ENCODE results near the gene SKP1. TPM values are rescaled to one million over a fixed set of nuclear protein-coding genes. Genes with fewer than 3 reads are reported as not detected.
A peak's percentile ranks its signal among the peaks of the same experiment; 100 is the strongest.
"Not testable (repeated sequence)": the region's sequence is repeated elsewhere in the genome, so short reads cannot be mapped to it uniquely, and the experiment has no call there.

SKP1 gene
- 100 to 1,000 TPM; 203 to 206 TPM for total RNA-seq

DNA sequence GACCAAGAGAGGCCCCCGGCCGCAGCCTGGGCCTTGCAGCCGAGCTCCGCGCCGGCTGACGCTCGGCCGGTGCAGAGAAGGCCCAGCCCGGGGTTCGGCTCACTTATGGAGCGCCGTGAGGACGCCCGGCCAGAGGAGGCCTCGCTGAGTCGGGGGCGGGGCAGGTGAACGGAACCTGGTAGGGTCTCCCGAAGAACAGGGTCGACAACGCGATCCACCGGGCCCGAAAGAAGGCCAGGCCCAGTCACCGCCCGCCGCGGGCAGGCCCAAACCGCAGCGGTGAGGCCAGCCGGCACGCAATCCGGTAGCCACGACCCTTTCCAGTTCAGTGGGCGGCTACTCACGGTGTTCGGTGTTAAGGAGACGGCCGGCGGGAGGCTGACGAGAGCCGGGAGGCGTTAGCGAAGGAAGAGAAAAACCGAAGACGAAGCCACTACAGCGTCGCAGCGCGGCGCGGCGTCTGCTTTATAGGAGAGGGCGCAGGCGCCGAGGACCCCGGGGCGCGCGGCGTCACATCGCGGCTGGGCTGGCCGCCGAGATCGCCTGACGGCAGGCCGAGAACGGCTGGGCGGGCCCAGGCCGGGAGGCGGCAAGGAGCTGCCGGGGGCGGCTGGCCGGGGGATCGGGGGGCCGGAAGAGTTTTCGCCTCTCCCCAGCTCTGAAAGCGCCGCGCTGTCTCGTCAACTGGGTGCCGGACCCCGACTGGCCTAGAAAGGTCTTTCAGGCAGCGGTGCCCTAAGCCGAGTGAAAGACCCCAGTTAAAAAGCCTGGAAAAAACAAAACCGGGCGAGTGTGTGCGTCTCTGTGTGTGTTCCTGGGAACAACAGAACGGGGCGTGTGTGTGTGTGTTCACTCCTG, at the start of gene SKP1:
Gene SKP1, minus strand, starts transcription at position 440 of the 858 bp plus-strand sequence. CDS start 2,928 bp downstream, outside the sequence.
- POLR2A ChIA-PET, result interaction anchor here (0.5 to 5.0 kb wide), 69 partner anchors 10 to 1312 kb away, joined by 3 to 78 read pairs (median 4); partner anchors contain the start of genes JADE2, PPP2CA and UBE2B
- H3K27ac Mint-ChIP-seq, result peak within 1 kb of the TSS; percentile 98
- peaks cover 22% of the 10 kb centered on the region for H3K36me3 Mint-ChIP-seq (ENCODE audit: low read depth)
- no peaks in the 10 kb centered on the region for H3K27me3 Mint-ChIP-seq (ENCODE audit: low read depth)
- H3K9me3 Mint-ChIP-seq (ENCODE audit: insufficient read depth), result no peaks in the 10 kb centered on the region
- CTCF ChIA-PET, result interaction anchor here (0.6 to 2.4 kb wide), 9 partner anchors 14 to 410 kb away, joined by 3 to 14 read pairs (median 4); no protein-coding TSS in a partner anchor
- peak; percentile 86 for DNase-seq
- peaks cover 28% of the 10 kb centered on the region for H3K4me1 Mint-ChIP-seq (ENCODE audit: low read depth)
- peak; percentile 88 for ATAC-seq
- peak within 1 kb of the TSS; percentile 84 for H3K4me3 Mint-ChIP-seq

- H3K27ac Mint-ChIP-seq, result peak within 1 kb of the TSS; percentile 99
- H3K36me3 Mint-ChIP-seq (ENCODE audit: low read depth), result peaks cover 35% of the 10 kb centered on the region
- peaks cover 40% of the 10 kb centered on the region for H3K4me1 Mint-ChIP-seq (ENCODE audit: low read depth)
- ChIA-PET POLR2A (interaction anchor here (0.6 to 7.0 kb wide), 25 partner anchors 10 to 679 kb away, joined by 3 to 78 read pairs (median 4); partner anchors contain the start of genes C5orf24, CAMLG, CDKN2AIPNL and PCBD2), CTCF (interaction anchor here (0.6 to 3.0 kb wide), 19 partner anchors 10 to 361 kb away, joined by 3 to 14 read pairs (median 4); partner anchors contain the start of gene UBE2B)
- ATAC-seq, result peak; percentile 88
- DNase-seq, result peak; percentile 99
- H3K27me3 Mint-ChIP-seq (ENCODE audit: low read depth), result no peaks in the 10 kb centered on the region
- H3K4me3 Mint-ChIP-seq, result peak within 1 kb of the TSS; percentile 96
- no peaks in the 10 kb centered on the region for H3K9me3 Mint-ChIP-seq (ENCODE audit: insufficient read depth)
These were observed 49.2 kb upstream of the SKP1 start, which contains the start of gene PPP2CA for GRCh38 chr5:134225780-134226440. PPP2CA (minus strand) TSS chr5:134226073; CDS start chr5:134225861, 212 bp downstream.

DNA sequence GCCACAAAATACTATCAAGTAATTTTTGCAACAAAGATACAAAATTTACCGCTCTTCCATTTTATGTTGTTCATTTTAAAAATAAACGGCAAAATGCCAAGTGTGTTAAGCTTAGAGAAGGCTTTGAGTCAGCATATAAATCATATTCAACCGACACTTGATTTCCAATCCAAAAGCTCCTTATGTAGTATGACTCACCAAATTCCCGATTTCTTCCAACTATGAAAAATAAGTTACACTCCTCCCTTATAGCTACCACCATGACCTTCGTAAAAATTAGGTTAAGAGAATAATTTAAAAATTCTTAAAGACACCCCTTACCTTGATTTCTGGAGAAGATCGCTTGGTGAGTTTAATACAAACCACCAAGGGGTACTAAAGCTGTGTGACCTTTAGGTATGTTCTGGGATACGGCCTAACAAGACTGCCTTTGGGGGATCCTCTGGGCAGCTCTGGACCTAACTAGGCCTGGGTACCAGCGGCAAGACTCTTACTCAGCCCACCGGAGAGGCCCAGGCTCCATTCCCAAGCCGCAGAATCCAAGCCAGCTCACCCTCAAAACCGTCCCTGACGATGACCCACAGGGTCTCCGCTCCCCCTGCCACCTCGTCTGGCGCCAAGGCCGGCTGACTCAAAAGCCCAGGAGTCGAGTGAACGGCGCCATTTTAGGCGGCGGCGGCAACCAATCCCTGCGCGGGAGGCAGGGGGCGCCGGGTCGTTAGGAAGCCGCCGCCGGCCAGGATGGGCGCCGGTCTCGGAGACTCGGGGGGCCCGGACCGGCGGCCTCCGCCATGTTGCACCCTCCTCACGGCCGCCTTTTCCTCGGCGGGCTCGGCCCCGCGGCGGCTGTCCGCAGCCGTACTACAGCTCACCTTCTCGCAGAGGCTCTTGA, 48.4 kb upstream of the SKP1 start:
- CTCF ChIA-PET, result interaction anchor here (0.6 to 3.0 kb wide), 21 partner anchors 9 to 546 kb away, joined by 3 to 14 read pairs (median 5); partner anchors contain the start of gene UBE2B
- H3K4me1 Mint-ChIP-seq (ENCODE audit: low read depth), result peaks cover 46% of the 10 kb centered on the region

GRCh38 chr5:134223406-134224248, 46.9 kb upstream of the SKP1 start:
- Mint-ChIP-seq H3K27ac (peak overlapping the region; percentile 99), H3K27me3 (ENCODE audit: low read depth) (no peaks in the 10 kb centered on the region), H3K36me3 (ENCODE audit: low read depth) (peaks cover 52% of the 10 kb centered on the region), H3K4me3 (peak overlapping the region; percentile 96), H3K9me3 (ENCODE audit: insufficient read depth) (no peaks in the 10 kb centered on the region), H3K4me1 (ENCODE audit: low read depth) (peaks cover 59% of the 10 kb centered on the region)
- ChIA-PET CTCF (interaction anchor here (0.6 to 3.3 kb wide), 8 partner anchors 13 to 364 kb away, joined by 3 to 16 read pairs (median 4); no protein-coding TSS in a partner anchor), POLR2A (interaction anchor here (7.0 kb wide), 1 partner anchor 48 kb away, joined by 78 read pairs; the partner anchor contains the start of gene SKP1)
- ATAC-seq (no peak), DNase-seq (no peak)

More for the DNA sequence above, 48.4 kb upstream of the SKP1 start:
- H3K4me3 Mint-ChIP-seq, result peak overlapping the region; percentile 96
- no peaks in the 10 kb centered on the region for H3K27me3 Mint-ChIP-seq (ENCODE audit: low read depth)
- ATAC-seq, result peak; percentile 53
- no peaks in the 10 kb centered on the region for H3K9me3 Mint-ChIP-seq (ENCODE audit: insufficient read depth)
- peak overlapping the region; percentile 99 for H3K27ac Mint-ChIP-seq
- POLR2A ChIA-PET, result interaction anchor here (0.7 to 7.0 kb wide), 21 partner anchors 10 to 679 kb away, joined by 3 to 78 read pairs (median 5); partner anchors contain the start of genes CAMLG, CDKN2AIPNL, PCBD2 and SEC24A
- DNase-seq, result peak; percentile 73
- peaks cover 41% of the 10 kb centered on the region for H3K36me3 Mint-ChIP-seq (ENCODE audit: low read depth)

GRCh38 chr5:134221690-134222089, 44.9 kb upstream of the SKP1 start:
- ChIA-PET CTCF (interaction anchor here (1.5 to 3.3 kb wide), 4 partner anchors 10 to 366 kb away, joined by 4 to 16 read pairs (median 6); no protein-coding TSS in a partner anchor), POLR2A (interaction anchor here (1.0 to 7.0 kb wide), 2 partner anchors 13 to 46 kb away, joined by 3 to 78 read pairs; partner anchors contain the start of gene SKP1)
- DNase-seq; H3K9me3 Mint-ChIP-seq (ENCODE audit: insufficient read depth); H3K27me3 Mint-ChIP-seq (ENCODE audit: low read depth); H3K4me3 Mint-ChIP-seq; ATAC-seq; H3K27ac Mint-ChIP-seq: not testable (repeated sequence)
- peaks cover 52% of the 10 kb centered on the region for H3K4me1 Mint-ChIP-seq (ENCODE audit: low read depth)
- H3K36me3 Mint-ChIP-seq (ENCODE audit: low read depth), result peaks cover 56% of the 10 kb centered on the region

GRCh38 chr5:134215757-134216156, 39.0 kb upstream of the SKP1 start:
- Mint-ChIP-seq H3K27me3 (ENCODE audit: low read depth) (no peaks in the 10 kb centered on the region), H3K4me3 (no peak overlapping the region), H3K4me1 (ENCODE audit: low read depth) (peaks cover 40% of the 10 kb centered on the region), H3K27ac (peak overlapping the region; percentile 30), H3K9me3 (ENCODE audit: insufficient read depth) (no peaks in the 10 kb centered on the region), H3K36me3 (ENCODE audit: low read depth) (peaks cover 36% of the 10 kb centered on the region)
- no peak for ATAC-seq
- no peak for DNase-seq
- POLR2A ChIA-PET, result interaction anchor here (1.9 kb wide), 1 partner anchor 10 kb away, joined by 8 read pairs; the partner anchor contains the start of gene PPP2CA
- CTCF ChIA-PET, result interaction anchor here (1.8 kb wide), 1 partner anchor 11 kb away, joined by 5 read pairs; the partner anchor contains the start of gene PPP2CA

DNA sequence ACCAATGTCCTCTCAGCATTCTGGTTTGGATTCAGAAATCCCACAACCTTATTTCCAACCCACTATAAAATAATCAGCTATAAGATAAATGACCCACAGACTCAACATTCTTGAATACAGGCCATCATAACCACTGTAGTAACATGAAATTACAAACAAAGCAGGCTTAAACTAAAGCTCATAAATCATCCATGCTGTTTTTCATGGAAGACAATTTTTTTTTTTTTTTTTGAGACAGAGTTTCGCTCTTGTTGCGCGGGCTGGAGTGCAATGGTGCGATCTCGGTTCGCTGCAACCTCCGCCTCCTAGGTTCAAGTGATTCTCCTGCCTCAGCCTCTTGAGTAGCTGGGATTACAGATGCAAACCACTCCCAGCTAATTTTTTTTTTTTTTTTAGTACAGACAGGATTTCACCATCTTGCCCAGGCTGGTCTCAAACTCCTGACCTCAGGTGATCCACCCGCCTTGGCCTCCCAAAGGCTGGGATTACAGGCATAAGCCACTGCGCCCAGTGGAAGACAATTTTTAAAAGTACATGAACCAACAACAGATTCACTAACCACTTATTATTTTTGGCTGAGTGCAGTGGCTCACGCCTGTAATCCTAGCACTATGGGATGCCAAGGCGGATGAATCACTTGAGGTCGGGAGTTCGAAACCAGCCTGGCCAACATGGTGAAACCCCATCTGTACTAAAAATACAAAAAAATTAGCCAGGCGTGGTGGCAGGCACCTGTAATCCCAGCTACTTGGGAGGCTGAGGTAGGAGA, 34.7 kb upstream of the SKP1 start:
- peaks cover 25% of the 10 kb centered on the region for H3K4me1 Mint-ChIP-seq (ENCODE audit: low read depth)
- H3K9me3 Mint-ChIP-seq (ENCODE audit: insufficient read depth); H3K27ac Mint-ChIP-seq; DNase-seq; H3K4me3 Mint-ChIP-seq; ATAC-seq; H3K27me3 Mint-ChIP-seq (ENCODE audit: low read depth): not testable (repeated sequence)
- peaks cover 15% of the 10 kb centered on the region for H3K36me3 Mint-ChIP-seq (ENCODE audit: low read depth)
- CTCF ChIA-PET, result interaction anchor here (0.6 to 1.7 kb wide), 6 partner anchors 10 to 376 kb away, joined by 3 to 4 read pairs (median 4); no protein-coding TSS in a partner anchor
- POLR2A ChIA-PET, result interaction anchor here (0.9 kb wide), 2 partner anchors 9 to 16 kb away, joined by 3 to 5 read pairs; no protein-coding TSS in a partner anchor

DNA sequence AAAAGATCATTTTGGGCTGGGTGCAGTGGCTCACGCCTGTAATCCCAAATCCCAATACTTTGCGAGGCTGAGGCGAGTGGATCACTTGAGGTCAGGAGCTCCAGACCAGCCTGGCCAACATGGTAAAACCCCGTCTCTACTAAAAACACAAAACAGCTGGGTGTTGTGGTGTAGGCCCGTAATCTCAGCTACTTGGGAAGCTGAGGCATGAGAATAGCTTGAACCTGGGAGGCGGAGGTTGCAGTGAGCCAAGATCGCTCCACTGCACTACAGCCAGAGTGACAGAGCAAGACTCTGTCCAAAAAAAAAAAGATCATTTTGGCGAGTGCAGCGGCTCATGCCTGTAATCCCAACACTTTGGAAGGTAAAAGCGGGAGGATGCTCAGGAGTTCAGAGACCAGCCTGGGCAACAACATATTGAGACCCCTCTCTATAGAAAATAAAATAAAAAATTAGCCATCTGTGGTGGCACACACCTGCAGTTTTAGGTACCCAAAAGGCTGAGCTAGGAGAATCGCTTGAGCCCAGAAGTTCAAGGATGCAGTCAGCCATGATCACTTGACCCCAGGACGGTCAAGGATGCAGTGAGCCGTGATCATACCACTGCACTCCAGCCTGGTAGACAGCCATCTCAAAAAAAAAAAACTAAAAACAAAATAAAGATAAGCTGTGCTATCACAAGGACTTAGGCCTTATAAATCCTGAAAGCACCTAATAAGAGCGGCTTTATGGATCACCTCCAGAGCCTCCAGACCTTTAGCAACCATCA, 32.9 kb upstream of the SKP1 start:
- peak overlapping the region; percentile 20 for H3K27ac Mint-ChIP-seq
- no peak for ATAC-seq

More for the DNA sequence above, 32.9 kb upstream of the SKP1 start:
- DNase-seq, result no peak
- ChIA-PET CTCF (interaction anchor here (1.0 kb wide), 2 partner anchors 15 to 185 kb away, joined by 3 read pairs; no protein-coding TSS in a partner anchor), POLR2A (interaction anchor here (0.9 kb wide), 1 partner anchor 11 kb away, joined by 3 read pairs; no protein-coding TSS in a partner anchor)
- Mint-ChIP-seq H3K36me3 (ENCODE audit: low read depth) (peaks cover 18% of the 10 kb centered on the region), H3K4me3 (no peak overlapping the region), H3K9me3 (ENCODE audit: insufficient read depth) (no peaks in the 10 kb centered on the region), H3K27me3 (ENCODE audit: low read depth) (no peaks in the 10 kb centered on the region), H3K4me1 (ENCODE audit: low read depth) (peaks cover 20% of the 10 kb centered on the region)
